Loucy (cell line): Measurements from ENCODE around the gene KNDC1.

Source experiments
- H2AFZ ChIP-seq: fragments of 200-600 bp; sonication (generic); 2 replicates; pipeline ENCODE4 v1.6.0; 2016; ENCODE audit warnings: antibody characterized with exemption, mild to moderate bottlenecking, low read length, moderate library complexity
- H3F3A ChIP-seq: fragments of 200-600 bp; 2 replicates; pipeline ENCODE4 v1.6.0; 2016; ENCODE audit warnings: antibody characterized with exemption, low read depth, mild to moderate bottlenecking
- H3K27me3 ChIP-seq: fragments of 200-600 bp; sonication (generic); 2 replicates; pipeline ENCODE4 v1.6.1; 2014; ENCODE audit warnings: low read length, mild to moderate bottlenecking; ENCODE audit not compliant: insufficient read depth, poor library complexity, severe bottlenecking
- H3K36me3 ChIP-seq: fragments of 200-600 bp; sonication (generic); 2 replicates; pipeline ENCODE4 v1.6.1; 2016; ENCODE audit warnings: low read length; ENCODE audit not compliant: insufficient read depth
- H3K4me1 ChIP-seq: fragments of 200-600 bp; sonication (generic); 2 replicates; pipeline ENCODE4 v1.5.1; 2014; ENCODE audit warnings: low read length, mild to moderate bottlenecking; ENCODE audit not compliant: insufficient read depth, poor library complexity, severe bottlenecking
- H3K4me2 ChIP-seq: fragments of 200-600 bp; sonication (generic); 2 replicates; pipeline ENCODE4 v1.6.0; 2014; ENCODE audit warnings: antibody characterized with exemption, low read length, low read depth, mild to moderate bottlenecking; ENCODE audit not compliant: poor library complexity, severe bottlenecking
- H3K4me3 ChIP-seq: fragments of 200-600 bp; sonication (generic); 2 replicates; pipeline ENCODE4 v1.5.1; 2014; ENCODE audit warnings: low read length, mild to moderate bottlenecking, mixed read lengths; ENCODE audit not compliant: poor library complexity, severe bottlenecking
- H3K79me2 ChIP-seq: fragments of 200-600 bp; sonication (generic); 2 replicates; pipeline ENCODE4 v1.6.1; 2014; ENCODE audit warnings: low read length; ENCODE audit not compliant: insufficient read depth
- H3K9ac ChIP-seq: fragments of 200-600 bp; sonication (generic); 2 replicates; pipeline ENCODE4 v1.6.0; 2014; ENCODE audit warnings: mild to moderate bottlenecking, low read depth, low read length, moderate library complexity; ENCODE audit not compliant: poor library complexity, severe bottlenecking
- H3K9me2 ChIP-seq: fragments of 200-600 bp; sonication (generic); replicated peaks from 2 replicates; pipeline ENCODE4 v1.6.1; 2016; ENCODE audit warnings: low read depth, low read length, mixed read lengths
- H3K9me3 ChIP-seq: fragments of 200-600 bp; sonication (generic); 2 replicates; pipeline ENCODE4 v1.6.1; 2014; ENCODE audit warnings: mild to moderate bottlenecking, antibody characterized with exemption, low read length, low read depth; ENCODE audit not compliant: insufficient read depth
- H4K20me1 ChIP-seq: fragments of 200-600 bp; sonication (generic); 2 replicates; pipeline ENCODE4 v1.6.0; 2014; ENCODE audit warnings: antibody characterized with exemption, low read length, mild to moderate bottlenecking; ENCODE audit not compliant: insufficient read depth, poor library complexity, severe bottlenecking
- EZH2phosphoT487 ChIP-seq: fragments of 200-600 bp; IDR thresholded peaks from 2 replicates; pipeline ENCODE4 v1.6.1; 2018; ENCODE audit warnings: antibody characterized with exemption, mild to moderate bottlenecking, moderate library complexity, borderline replicate concordance
- TF ChIP-seq, protein P1 (sequence below): fragments of 200-600 bp; sonication (generic); conservative IDR thresholded peaks from 2 replicates; pipeline ENCODE4 v1.5.1; 2014; ENCODE audit warnings: mild to moderate bottlenecking, antibody characterized with exemption, low read length

KNDC1 gene

DNA sequence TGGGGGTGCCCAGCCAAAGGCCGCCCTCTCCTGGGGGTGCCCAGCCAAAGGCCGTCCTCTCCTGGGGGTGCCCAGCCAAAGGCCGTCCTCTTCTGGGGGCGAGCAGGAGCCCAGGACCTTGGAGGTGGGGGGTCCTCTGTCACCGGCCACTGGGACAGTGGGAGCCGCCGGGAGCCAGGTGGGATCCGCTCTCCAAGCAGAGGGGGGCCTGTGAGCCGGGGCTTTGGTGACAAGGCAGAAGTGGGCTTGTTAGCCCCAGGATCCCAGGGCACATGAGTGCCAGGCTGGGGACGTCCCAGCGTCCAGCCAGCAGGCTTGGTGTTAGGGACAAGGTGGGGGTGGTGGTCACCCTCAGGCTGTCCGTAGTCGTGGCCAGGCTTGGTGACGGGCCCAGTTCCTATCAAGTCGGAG, 40.6 kb downstream of the KNDC1 start:
- no peak overlapping the region for H3K4me2 ChIP-seq
- no peak overlapping the region for H3K4me3 ChIP-seq
- peaks cover 9% of the 10 kb centered on the region; the same call in 1 of the 2 replicates for H3K9me3 ChIP-seq
- no peaks in the 10 kb centered on the region for H3K79me2 ChIP-seq
- no peak for TF ChIP-seq EZH2phosphoT487
- TF ChIP-seq, protein P1, sequence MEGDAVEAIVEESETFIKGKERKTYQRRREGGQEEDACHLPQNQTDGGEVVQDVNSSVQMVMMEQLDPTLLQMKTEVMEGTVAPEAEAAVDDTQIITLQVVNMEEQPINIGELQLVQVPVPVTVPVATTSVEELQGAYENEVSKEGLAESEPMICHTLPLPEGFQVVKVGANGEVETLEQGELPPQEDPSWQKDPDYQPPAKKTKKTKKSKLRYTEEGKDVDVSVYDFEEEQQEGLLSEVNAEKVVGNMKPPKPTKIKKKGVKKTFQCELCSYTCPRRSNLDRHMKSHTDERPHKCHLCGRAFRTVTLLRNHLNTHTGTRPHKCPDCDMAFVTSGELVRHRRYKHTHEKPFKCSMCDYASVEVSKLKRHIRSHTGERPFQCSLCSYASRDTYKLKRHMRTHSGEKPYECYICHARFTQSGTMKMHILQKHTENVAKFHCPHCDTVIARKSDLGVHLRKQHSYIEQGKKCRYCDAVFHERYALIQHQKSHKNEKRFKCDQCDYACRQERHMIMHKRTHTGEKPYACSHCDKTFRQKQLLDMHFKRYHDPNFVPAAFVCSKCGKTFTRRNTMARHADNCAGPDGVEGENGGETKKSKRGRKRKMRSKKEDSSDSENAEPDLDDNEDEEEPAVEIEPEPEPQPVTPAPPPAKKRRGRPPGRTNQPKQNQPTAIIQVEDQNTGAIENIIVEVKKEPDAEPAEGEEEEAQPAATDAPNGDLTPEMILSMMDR: no peak
- no peaks in the 10 kb centered on the region for H3K9me2 ChIP-seq
- H3K36me3 ChIP-seq: no peaks in the 10 kb centered on the region
- no peak overlapping the region for H3K9ac ChIP-seq
- H4K20me1 ChIP-seq: no peaks in the 10 kb centered on the region
- H3K27me3 ChIP-seq: no peaks in the 10 kb centered on the region
- no peaks in the 10 kb centered on the region for H3K4me1 ChIP-seq
- no peak overlapping the region for H2AFZ ChIP-seq
- H3F3A ChIP-seq: no peaks in the 10 kb centered on the region

DNA sequence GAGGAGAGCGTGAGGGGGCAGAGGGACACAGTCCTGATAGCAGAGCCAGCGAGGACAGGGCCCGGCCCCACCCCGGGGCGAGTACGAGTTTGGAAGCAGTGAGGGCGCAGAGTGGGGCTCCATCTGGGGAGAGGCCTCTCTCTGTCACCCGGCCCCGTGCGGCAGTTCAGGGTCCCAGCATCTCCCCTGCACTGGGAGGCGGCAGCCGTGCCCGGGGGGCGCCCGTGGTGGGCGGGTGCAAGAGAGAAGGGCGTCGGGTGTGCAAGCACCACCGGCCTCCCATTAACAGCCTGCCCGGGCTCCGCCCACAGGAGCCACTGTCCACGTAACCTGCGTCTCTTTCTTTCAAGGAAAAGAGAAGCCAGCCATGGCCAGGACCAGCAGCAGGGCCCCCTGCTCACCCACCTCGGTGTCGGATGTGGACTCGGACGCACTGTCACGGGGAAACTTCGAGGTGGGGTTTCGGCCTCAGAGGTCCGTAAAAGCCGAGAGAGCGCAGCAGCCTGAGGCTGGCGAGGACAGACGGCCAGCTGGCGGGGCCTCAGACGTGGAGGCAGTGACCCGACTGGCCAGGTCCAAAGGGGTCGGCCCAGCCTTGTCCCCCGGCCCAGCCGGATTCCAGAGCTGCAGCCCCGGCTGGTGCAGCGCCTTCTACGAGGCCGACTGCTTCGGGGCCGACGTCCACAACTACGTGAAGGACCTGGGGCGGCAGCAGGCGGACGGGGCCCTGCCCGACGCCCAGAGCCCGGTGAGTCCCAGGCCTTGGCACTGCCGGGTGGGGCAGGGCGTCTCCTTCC, 41.3 kb downstream of the KNDC1 start:
- H3K4me3 ChIP-seq: no peak overlapping the region
- H2AFZ ChIP-seq: no peak overlapping the region
- no peaks in the 10 kb centered on the region for H3K36me3 ChIP-seq
- H3K9ac ChIP-seq: no peak overlapping the region
- no peaks in the 10 kb centered on the region for H3K27me3 ChIP-seq
- H3K4me1 ChIP-seq: no peaks in the 10 kb centered on the region
- no peaks in the 10 kb centered on the region for H3K9me2 ChIP-seq
- TF ChIP-seq, protein P1: no peak
- TF ChIP-seq EZH2phosphoT487: no peak
- no peaks in the 10 kb centered on the region for H3F3A ChIP-seq
- H3K4me2 ChIP-seq: no peak overlapping the region
- H4K20me1 ChIP-seq: no peaks in the 10 kb centered on the region
- peaks cover 9% of the 10 kb centered on the region; the same call in 1 of the 2 replicates for H3K9me3 ChIP-seq
- no peaks in the 10 kb centered on the region for H3K79me2 ChIP-seq

DNA sequence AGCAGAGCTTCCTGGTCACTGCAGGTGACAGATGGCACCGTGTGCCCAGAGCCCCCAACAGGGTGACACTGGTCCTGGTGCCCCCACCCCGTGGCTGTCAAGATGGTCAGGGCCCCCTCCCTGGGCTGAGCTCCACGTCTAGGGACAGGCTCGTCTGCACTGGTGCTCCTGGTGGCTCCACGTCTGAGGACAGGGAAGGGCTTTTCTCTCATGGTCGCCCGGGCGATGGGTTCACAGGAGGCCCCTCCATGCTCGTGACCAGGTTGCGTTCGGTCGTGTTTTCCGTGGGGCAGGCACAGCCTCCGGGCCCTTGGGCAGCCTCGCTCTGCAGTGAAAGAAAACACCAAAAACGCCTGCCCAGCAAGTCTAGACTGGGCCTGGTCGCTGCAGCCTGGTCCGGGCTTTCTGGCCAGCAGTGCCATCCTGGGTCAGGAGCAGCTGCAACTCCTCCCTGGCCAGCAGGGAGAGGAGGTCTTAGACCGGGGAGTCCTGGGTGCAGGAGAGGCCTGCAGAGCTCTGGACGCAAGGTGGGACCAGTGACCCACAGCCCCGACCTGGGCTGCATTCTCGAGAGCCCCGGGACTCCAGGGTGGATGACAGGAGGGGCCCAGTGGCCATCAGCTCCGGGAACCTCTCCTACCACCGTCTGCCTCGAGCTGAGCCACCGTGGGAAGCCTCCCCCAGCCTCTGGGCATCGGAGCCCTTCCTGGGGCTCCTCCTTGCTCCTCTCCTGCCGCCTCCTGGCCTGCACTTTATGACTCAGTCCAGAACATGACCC, 42.1 kb downstream of the KNDC1 start:
- Histone ChIP-seq H3F3A (no peaks in the 10 kb centered on the region), H3K4me1 (no peaks in the 10 kb centered on the region), H3K79me2 (no peaks in the 10 kb centered on the region), H3K4me3 (no peak overlapping the region), H3K9me2 (no peaks in the 10 kb centered on the region), H2AFZ (no peak overlapping the region), H3K36me3 (no peaks in the 10 kb centered on the region), H3K9me3 (peaks cover 9% of the 10 kb centered on the region; the same call in 1 of the 2 replicates), H3K9ac (no peak overlapping the region), H3K27me3 (no peaks in the 10 kb centered on the region), H3K4me2 (no peak overlapping the region), H4K20me1 (no peaks in the 10 kb centered on the region)
- TF ChIP-seq, protein P1: no peak
- no peak for TF ChIP-seq EZH2phosphoT487
